ENCODE results near the gene TARS2.
A peak's percentile ranks its signal among the peaks of the same experiment; 100 is the strongest.

The TARS2 gene

DNA sequence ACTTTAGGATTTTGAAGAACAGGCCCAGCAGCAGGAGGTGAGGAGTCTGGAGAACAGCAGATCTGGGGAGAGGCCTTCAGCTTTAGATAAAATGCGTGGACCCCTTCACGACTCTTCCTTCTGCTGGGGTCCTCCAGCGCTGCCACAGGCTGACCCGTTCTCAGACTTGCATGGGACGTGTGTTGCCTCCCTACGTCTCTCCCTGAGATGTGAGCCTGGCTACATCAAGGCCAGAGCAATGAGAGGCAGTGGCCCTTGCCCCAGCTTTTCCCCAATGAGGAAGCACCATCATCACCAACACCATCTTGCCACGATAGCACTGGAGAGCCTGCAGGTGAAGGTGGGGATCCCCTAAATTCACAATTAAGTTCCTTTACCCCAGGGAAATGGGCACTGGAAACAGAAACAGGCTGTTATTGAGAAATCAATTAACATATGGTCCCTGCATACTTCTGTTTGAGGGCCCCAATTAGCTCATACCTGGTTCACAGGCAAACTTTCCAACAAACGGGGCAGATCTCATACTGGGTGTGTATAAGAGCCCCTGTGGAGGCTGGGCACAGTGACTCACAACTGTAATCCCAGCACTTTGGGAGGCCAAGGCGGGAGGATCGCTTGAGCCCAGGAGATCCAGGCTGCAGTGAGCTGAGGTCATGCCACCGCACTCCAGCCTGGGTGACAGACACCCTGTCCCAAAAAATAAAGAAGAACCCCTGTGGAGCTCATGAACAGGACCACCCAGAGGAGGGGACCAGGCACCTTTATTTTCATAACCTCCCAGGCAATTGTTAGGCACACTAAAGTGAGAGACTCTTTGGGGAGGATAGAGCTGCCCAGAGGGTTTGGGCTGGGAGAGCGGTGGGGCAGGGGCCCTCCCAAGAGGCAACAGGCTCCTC lies 49.9 kb downstream of the TARS2 start:
- FAIRE-seq, result no peak

DNA sequence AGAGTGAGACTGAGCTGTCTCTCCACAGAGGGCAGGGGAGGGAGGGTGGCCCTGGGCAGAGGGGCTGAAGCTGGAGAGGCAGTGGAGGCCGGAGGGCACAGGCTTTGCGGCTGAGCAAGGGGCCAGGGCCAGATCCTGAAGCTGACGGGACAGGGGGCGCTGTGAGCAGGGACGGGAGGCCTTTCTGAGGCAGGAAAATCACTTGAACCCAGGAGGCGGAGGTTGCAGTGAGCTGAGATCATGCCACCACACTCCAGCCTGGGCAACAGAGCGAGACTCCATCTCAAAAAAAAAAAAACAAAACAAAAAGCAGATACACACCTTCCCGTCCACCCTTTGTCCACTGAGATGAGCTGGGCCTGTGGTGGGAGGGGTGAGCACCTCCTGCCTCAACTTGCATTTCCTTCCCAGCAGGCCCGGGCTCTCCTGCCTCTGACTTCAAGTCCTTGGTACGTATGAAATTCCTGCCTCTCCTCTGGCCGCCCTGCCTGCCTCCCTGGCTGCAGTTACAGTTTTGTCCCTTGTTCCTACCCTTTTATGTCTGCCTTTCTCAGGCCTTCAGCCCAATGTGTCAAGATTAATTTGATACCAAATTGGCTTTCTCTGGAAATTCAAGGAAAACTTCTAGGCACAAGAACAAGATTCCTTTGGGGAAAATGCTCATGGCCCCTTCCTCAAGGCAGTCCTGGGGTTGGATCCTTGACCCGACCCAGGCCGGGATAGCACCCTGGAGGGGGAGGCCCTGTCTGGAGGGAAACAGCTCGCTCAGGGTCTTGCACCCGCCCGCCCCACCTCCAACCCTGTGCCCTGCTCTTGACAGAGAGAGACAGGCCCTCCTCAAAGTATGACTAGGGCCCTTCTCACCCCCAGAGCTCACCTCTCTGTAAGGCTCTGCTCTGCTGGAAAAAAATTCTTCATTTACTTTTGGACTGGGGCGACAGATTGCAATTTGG lies 50.8 kb downstream of the TARS2 start:
- no peak for DNase-seq (ENCODE audit: low spot score)
- FAIRE-seq, result no peak

More for the DNA sequence above, 49.9 kb downstream of the TARS2 start:
- DNase-seq (ENCODE audit: low spot score), result no peak

- FAIRE-seq (no peak), DNase-seq (ENCODE audit: low spot score) (no peak)
These were observed 56.4 kb downstream of the TARS2 start for GRCh38 chr1:150543500-150544143.

GRCh38 chr1:150544204-150544603 lies 57.0 kb downstream of the TARS2 start:
- DNase-seq (ENCODE audit: low spot score) (no peak), FAIRE-seq (no peak)

- no peak for DNase-seq (ENCODE audit: low spot score)
- FAIRE-seq, result no peak
These were observed 58.3 kb downstream of the TARS2 start for GRCh38 chr1:150545486-150546032.

- FAIRE-seq, result no peak
- no peak for DNase-seq (ENCODE audit: low spot score)
These were observed 59.2 kb downstream of the TARS2 start for GRCh38 chr1:150546294-150546937.

GRCh38 chr1:150548324-150548631 lies 61.1 kb downstream of the TARS2 start:
- DNase-seq (ENCODE audit: low spot score) (no peak), FAIRE-seq (no peak)

GRCh38 chr1:150548632-150549495 lies 61.6 kb downstream of the TARS2 start, which contains the start of gene ADAMTSL4:
TSS of gene ADAMTSL4 (plus strand) at chr1:150549408. CDS start at chr1:150552289, 2,881 bp downstream.
- DNase-seq (ENCODE audit: low spot score) (peak; percentile 74), FAIRE-seq (no peak)

- FAIRE-seq (no peak), DNase-seq (ENCODE audit: low spot score) (no peak)
These were observed 62.4 kb downstream of the TARS2 start for GRCh38 chr1:150549496-150550221.

- FAIRE-seq (no peak), DNase-seq (ENCODE audit: low spot score) (no peak)
These were observed 63.2 kb downstream of the TARS2 start for GRCh38 chr1:150550222-150551050.

- FAIRE-seq, result no peak
- DNase-seq (ENCODE audit: low spot score), result no peak
These were observed 64.0 kb downstream of the TARS2 start for GRCh38 chr1:150551051-150551783.

- DNase-seq (ENCODE audit: low spot score), result no peak
- FAIRE-seq, result no peak
These were observed 64.5 kb downstream of the TARS2 start for GRCh38 chr1:150551784-150552127.

DNA sequence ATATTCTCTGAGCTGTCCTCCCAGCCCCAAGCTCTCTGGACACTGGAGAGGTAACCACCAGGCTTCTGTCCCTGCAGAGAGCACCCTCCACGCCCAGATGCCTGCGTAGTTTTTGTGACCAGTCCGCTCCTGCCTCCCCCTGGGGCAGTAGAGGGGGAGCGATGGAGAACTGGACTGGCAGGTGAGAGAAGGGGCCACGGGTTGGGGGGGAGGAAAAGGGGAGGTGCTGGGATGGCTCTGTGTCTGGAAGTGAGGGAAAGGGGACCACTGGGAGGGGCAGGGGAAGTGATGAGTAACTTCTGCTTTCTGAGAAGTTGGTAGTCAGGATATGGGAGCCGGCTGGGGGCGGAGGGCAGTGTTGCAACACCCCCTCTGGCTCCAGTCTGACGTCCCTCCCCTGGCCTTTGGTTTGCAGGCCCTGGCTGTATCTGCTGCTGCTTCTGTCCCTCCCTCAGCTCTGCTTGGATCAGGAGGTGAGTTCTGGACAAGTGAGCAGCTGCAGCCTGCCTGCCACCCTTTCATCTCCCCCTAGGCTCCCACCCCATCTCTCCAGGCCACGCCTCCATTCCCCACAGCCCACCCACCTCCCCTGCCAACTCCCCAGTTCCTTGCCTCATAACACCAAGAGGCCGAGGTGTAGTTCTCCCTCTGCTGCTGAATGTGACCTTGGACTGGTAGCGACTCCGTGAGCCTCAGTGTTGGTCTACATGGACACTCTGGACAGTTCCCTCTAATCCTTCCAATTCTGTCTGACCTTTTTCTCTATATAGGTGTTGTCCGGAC lies 65.1 kb downstream of the TARS2 start:
- FAIRE-seq (no peak), DNase-seq (ENCODE audit: low spot score) (peak; percentile 45)

- DNase-seq (ENCODE audit: low spot score) (no peak), FAIRE-seq (no peak)
These were observed 65.7 kb downstream of the TARS2 start for GRCh38 chr1:150552911-150553289.

DNA sequence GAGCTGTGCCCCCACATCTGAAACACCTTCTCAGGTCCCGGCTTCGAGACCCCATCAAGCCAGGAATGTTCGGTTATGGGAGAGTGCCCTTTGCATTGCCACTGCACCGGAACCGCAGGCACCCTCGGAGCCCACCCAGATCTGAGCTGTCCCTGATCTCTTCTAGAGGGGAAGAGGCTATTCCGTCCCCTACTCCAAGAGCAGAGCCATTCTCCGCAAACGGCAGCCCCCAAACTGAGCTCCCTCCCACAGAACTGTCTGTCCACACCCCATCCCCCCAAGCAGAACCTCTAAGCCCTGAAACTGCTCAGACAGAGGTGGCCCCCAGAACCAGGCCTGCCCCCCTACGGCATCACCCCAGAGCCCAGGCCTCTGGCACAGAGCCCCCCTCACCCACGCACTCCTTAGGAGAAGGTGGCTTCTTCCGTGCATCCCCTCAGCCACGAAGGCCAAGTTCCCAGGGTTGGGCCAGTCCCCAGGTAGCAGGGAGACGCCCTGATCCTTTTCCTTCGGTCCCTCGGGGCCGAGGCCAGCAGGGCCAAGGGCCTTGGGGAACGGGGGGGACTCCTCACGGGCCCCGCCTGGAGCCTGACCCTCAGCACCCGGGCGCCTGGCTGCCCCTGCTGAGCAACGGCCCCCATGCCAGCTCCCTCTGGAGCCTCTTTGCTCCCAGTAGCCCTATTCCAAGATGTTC lies 66.3 kb downstream of the TARS2 start:
- DNase-seq (ENCODE audit: low spot score) (no peak), FAIRE-seq (no peak)

DNA sequence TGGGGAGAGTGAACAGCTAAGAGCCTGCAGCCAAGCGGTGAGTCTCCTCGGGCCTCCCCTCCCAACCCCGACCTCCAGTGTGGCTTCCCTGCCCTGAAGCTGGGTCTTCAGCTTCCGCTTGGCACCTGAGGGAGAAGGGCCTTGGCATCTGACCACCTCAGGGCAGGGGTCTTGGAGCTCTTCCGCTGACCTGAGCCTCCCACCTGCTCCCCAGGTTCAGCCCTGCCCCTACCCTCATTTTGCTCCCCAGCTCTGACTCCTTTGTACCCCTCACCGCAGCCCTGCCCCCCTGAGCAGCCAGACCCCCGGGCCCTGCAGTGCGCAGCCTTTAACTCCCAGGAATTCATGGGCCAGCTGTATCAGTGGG lies 66.8 kb downstream of the TARS2 start:
- no peak for FAIRE-seq
- DNase-seq (ENCODE audit: low spot score), result no peak
